K562 (cell line): ENCODE data around the gene ATP8B4. TPM values are rescaled to one million over a fixed set of nuclear protein-coding genes. Genes with fewer than 3 reads are reported as not detected.

ENCODE experiments used
- CCAR2 ChIP-seq: fragments of 200-400 bp; formaldehyde crosslinking; IDR thresholded peaks from 2 replicates; pipeline ENCODE4 v1.6.1; 2017; ENCODE audit warnings: mild to moderate bottlenecking, low read depth, low read length
- ETV1 ChIP-seq: fragments of 450-650 bp; conservative IDR thresholded peaks from 2 replicates; pipeline ENCODE4 v1.6.1; 2016; ENCODE audit warnings: missing genetic modification characterization, control low read depth, low read depth, missing compliant biosample characterization
- ETV5 ChIP-seq: sonication (generic); formaldehyde crosslinking; IDR thresholded peaks from 2 replicates; pipeline ENCODE4 v1.4.0; 2020; ENCODE audit warnings: low read depth, mild to moderate bottlenecking, missing genetic modification reagents
- FOXK1 ChIP-seq: sonication (generic); formaldehyde crosslinking; IDR thresholded peaks from 2 replicates; pipeline ENCODE4 v1.8.0; 2022; ENCODE audit warnings: missing genetic modification reagents, mild to moderate bottlenecking, borderline replicate concordance
- FOXK2 ChIP-seq, 2 experiments: fragments of 450-650 bp; IDR thresholded peaks in 1 of 2; conservative IDR thresholded peaks in 1 of 2; 2 replicates each; pipeline ENCODE4 v1.6.1; 2016; ENCODE audit warnings: low read depth in 2 of 2, mild to moderate bottlenecking in 1 of 2
- GTF2A2 ChIP-seq: IDR thresholded peaks from 2 replicates; pipeline ENCODE4 v1.6.1; 2016; ENCODE audit warnings: mild to moderate bottlenecking, missing genetic modification characterization, missing compliant biosample characterization
- HMGN3 ChIP-seq: IDR thresholded peaks from 2 replicates; pipeline ENCODE4 v1.6.1; 2011; ENCODE audit warnings: borderline replicate concordance, low read depth, mild to moderate bottlenecking, mixed read lengths, low read length; ENCODE audit not compliant: insufficient read length; ENCODE audit errors: extremely low read depth
- JUN ChIP-seq, 2 experiments: sonication (generic) in 1 of 2; formaldehyde crosslinking in 1 of 2; IDR thresholded peaks; 2 replicates each; pipeline versions ENCODE4 v1.6.1 to v1.8.0; 2012 to 2022; ENCODE audit warnings: borderline replicate concordance in 2 of 2, mild to moderate bottlenecking in 2 of 2, improper control_type of control experiment in 1 of 2, low read depth in 1 of 2, low read length in 1 of 2, missing genetic modification reagents in 1 of 2
- KAT8 ChIP-seq: fragments of 450-650 bp; IDR thresholded peaks from 2 replicates; pipeline ENCODE4 v1.6.1; 2016; ENCODE audit warnings: low read depth, mild to moderate bottlenecking
- MBD2 ChIP-seq: sonication (generic); IDR thresholded peaks from 2 replicates; pipeline ENCODE4 v1.6.1; 2016; ENCODE audit warnings: low read depth, borderline replicate concordance
- MEIS2 ChIP-seq: fragments of 450-650 bp; IDR thresholded peaks from 2 replicates; pipeline ENCODE4 v1.6.1; 2014; ENCODE audit warnings: mild to moderate bottlenecking; ENCODE audit not compliant: partially characterized antibody
- MYNN ChIP-seq, 2 experiments: sonication (generic); formaldehyde crosslinking in 1 of 2; IDR thresholded peaks; 2 replicates each; pipeline versions ENCODE4 v1.5.0 to v1.6.1; 2016 to 2020; ENCODE audit warnings: antibody characterized with exemption in 1 of 2, missing genetic modification reagents in 1 of 2
- POU5F1 ChIP-seq: fragments of 150-350 bp; IDR thresholded peaks from 2 replicates; pipeline ENCODE4 v1.6.1; 2014; ENCODE audit warnings: borderline replicate concordance, low read length, low read depth, mild to moderate bottlenecking; ENCODE audit not compliant: partially characterized antibody
- SMAD4 ChIP-seq: fragments of 250-450 bp; sonication (Bioruptor Pico); conservative IDR thresholded peaks from 2 replicates; pipeline ENCODE4 v1.8.0; 2021; ENCODE audit warnings: inconsistent platforms, mild to moderate bottlenecking, moderate library complexity
- SP1 ChIP-seq: sonication (generic); formaldehyde crosslinking; IDR thresholded peaks from 2 replicates; pipeline ENCODE4 v1.8.1; 2022; ENCODE audit warnings: mild to moderate bottlenecking, missing genetic modification reagents
- TGIF2 ChIP-seq: sonication (generic); formaldehyde crosslinking; IDR thresholded peaks from 2 replicates; pipeline ENCODE4 v1.8.1; 2022; ENCODE audit warnings: mild to moderate bottlenecking, missing genetic modification reagents, moderate library complexity
- ZFP36 ChIP-seq: fragments of 150-350 bp; IDR thresholded peaks from 2 replicates; pipeline ENCODE4 v1.6.1; 2018; ENCODE audit warnings: low read length, low read depth; ENCODE audit not compliant: partially characterized antibody
- ZNF165 ChIP-seq: fragments of 250-450 bp; sonication (Bioruptor Pico); IDR thresholded peaks from 2 replicates; pipeline ENCODE4 v1.4.0; 2020; ENCODE audit warnings: borderline replicate concordance
- ZNF561 ChIP-seq: fragments of 450-650 bp; formaldehyde crosslinking; conservative IDR thresholded peaks from 2 replicates; pipeline ENCODE4 v1.4.0; 2020; ENCODE audit warnings: mild to moderate bottlenecking, moderate library complexity
- ZNF589 ChIP-seq: fragments of 200-800 bp; sonication (Bioruptor generic); IDR thresholded peaks from 2 replicates; pipeline ENCODE4 v1.6.1; 2016; ENCODE audit warnings: low read depth, missing genetic modification characterization, missing compliant biosample characterization
- polyA plus RNA-seq, 8 experiments: library from polyadenylated mRNA; depleted of rRNA in 4 of 8; stranded (reverse) in 5 of 8; unstranded in 3 of 8; fragments of >200 nt; fragmentation: Nextera tagmentation in 2 of 8; fragmentation: Illumina TruSeq in 1 of 8; extraction: Ambion mirVana in 2 of 8; extraction: Trizol in 1 of 8; gene quantifications; 2 replicates each; pipeline versions ENCODE4 v1.2.1 to v1.2.3, GENCODE V29; 2011 to 2014; ENCODE audit warnings: inconsistent platforms in 1 of 8, missing spikeins in 1 of 8
- total RNA-seq, 7 experiments: library from RNA; depleted of rRNA in 6 of 7; stranded (reverse); fragments of >200 nt in 6 of 7; fragmentation: Illumina TruSeq in 2 of 7; extraction: Trizol in 2 of 7; gene quantifications; 2 replicates each; pipeline versions ENCODE4 v1.2.1 to v1.2.3, GENCODE V29; 2011 to 2021; ENCODE audit warnings: low replicate concordance in 1 of 7
- TF ChIP-seq, protein P1 (sequence below): fragments of 200-800 bp; sonication (Bioruptor generic); IDR thresholded peaks from 2 replicates; pipeline ENCODE4 v1.6.1; 2017; ENCODE audit warnings: missing genetic modification characterization, missing compliant biosample characterization
- TF ChIP-seq, protein P2 (sequence below): sonication (generic); formaldehyde crosslinking; IDR thresholded peaks from 2 replicates; pipeline ENCODE4 v1.8.0; 2022; ENCODE audit warnings: missing genetic modification reagents, mild to moderate bottlenecking, moderate library complexity, borderline replicate concordance
- TF ChIP-seq, protein P3 (sequence below): fragments of 250-450 bp; sonication (Bioruptor Pico); IDR thresholded peaks from 2 replicates; pipeline ENCODE4 v1.8.0; 2021; ENCODE audit warnings: moderate library complexity, mild to moderate bottlenecking, inconsistent platforms

The ATP8B4 gene
- total and polyA plus RNA-seq, 9 of the 15 experiments (the other 6 are each of a cell fraction or from before 2014, with no cell fraction given) = 0.14 to 2.5 (median 0.44) TPM

DNA sequence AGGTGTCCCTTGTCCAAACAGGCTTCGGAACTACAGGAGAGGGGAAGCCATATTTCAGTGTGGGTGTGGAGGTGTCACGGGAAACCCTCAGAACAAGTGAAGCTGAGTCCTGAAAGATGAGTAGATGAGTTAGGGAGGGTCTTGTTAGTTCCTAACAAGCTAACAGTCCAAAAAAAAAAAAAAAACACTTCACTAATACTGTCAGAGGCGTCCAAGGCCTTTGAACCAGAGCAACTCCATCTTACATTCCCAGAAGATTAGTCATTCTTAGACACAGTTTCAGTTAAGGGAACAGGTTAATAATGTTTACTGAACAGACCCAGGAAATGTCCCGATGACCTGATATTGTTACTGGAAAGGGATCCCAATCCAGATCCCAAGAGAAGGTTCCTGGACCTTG is 7.0 kb upstream of the ATP8B4 start (continued):
- TF ChIP-seq HMGN3 = no peak
- no peak for TF ChIP-seq ZFP36
- TF ChIP-seq, protein P1, sequence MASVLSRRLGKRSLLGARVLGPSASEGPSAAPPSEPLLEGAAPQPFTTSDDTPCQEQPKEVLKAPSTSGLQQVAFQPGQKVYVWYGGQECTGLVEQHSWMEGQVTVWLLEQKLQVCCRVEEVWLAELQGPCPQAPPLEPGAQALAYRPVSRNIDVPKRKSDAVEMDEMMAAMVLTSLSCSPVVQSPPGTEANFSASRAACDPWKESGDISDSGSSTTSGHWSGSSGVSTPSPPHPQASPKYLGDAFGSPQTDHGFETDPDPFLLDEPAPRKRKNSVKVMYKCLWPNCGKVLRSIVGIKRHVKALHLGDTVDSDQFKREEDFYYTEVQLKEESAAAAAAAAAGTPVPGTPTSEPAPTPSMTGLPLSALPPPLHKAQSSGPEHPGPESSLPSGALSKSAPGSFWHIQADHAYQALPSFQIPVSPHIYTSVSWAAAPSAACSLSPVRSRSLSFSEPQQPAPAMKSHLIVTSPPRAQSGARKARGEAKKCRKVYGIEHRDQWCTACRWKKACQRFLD (CRISPR knock-in tag) = peak; percentile 44; the same call in 1 of the 2 replicates
- no peak for TF ChIP-seq ZNF165 (CRISPR knock-in tag)
- TF ChIP-seq MEIS2 = no peak
- TF ChIP-seq SP1 (CRISPR knock-in tag) = no peak
- TF ChIP-seq, protein P2, sequence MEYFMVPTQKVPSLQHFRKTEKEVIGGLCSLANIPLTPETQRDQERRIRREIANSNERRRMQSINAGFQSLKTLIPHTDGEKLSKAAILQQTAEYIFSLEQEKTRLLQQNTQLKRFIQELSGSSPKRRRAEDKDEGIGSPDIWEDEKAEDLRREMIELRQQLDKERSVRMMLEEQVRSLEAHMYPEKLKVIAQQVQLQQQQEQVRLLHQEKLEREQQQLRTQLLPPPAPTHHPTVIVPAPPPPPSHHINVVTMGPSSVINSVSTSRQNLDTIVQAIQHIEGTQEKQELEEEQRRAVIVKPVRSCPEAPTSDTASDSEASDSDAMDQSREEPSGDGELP (CRISPR knock-in tag) = no peak
- no peak for TF ChIP-seq ETV5 (CRISPR knock-in tag)
- TF ChIP-seq FOXK1 = no peak
- no peak for TF ChIP-seq CCAR2
- TF ChIP-seq, protein P3, sequence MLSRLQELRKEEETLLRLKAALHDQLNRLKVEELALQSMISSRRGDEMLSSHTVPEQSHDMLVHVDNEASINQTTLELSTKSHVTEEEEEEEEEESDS (CRISPR knock-in tag) = no peak
- TF ChIP-seq ZNF589 = peak; percentile 56; the same call in 1 of the 2 replicates
- no peak for TF ChIP-seq ZNF561 (CRISPR knock-in tag)
- TF ChIP-seq JUN (IDR thresholded peaks at IDR 0.05; ENCODE audit: borderline replicate concordance, low read depth, low read length) = no peak
- TF ChIP-seq JUN (CRISPR knock-in tag; IDR thresholded peaks at IDR 0.05; ENCODE audit: borderline replicate concordance) = no peak
- TF ChIP-seq MBD2 = no peak
- no peak for TF ChIP-seq KAT8
- TF ChIP-seq SMAD4 (CRISPR knock-in tag) = peak; percentile 61
- no peak for TF ChIP-seq ETV1 (tag)
- TF ChIP-seq MYNN (IDR thresholded peaks at IDR 0.05) = no peak
- no peak for TF ChIP-seq MYNN (CRISPR knock-in tag; IDR thresholded peaks at IDR 0.05)
- TF ChIP-seq FOXK2 (conservative IDR thresholded peaks at IDR 0.05 in 1 of 2, IDR thresholded peaks at IDR 0.05 in 1 of 2; ENCODE audit: low read depth in 2 of 2) = no peak
- TF ChIP-seq POU5F1 = no peak
- no peak for TF ChIP-seq TGIF2 (CRISPR knock-in tag)
- peak; percentile 36; the same call in 1 of the 2 replicates for TF ChIP-seq GTF2A2 (tag)
